ENCODE data around the gene IFNL3. TPM values are rescaled to one million over a fixed set of nuclear protein-coding genes. Genes with fewer than 3 reads are reported as not detected.

IFNL3 gene
- total RNA-seq, 4 donors from 2014 or later = not detected

DNA sequence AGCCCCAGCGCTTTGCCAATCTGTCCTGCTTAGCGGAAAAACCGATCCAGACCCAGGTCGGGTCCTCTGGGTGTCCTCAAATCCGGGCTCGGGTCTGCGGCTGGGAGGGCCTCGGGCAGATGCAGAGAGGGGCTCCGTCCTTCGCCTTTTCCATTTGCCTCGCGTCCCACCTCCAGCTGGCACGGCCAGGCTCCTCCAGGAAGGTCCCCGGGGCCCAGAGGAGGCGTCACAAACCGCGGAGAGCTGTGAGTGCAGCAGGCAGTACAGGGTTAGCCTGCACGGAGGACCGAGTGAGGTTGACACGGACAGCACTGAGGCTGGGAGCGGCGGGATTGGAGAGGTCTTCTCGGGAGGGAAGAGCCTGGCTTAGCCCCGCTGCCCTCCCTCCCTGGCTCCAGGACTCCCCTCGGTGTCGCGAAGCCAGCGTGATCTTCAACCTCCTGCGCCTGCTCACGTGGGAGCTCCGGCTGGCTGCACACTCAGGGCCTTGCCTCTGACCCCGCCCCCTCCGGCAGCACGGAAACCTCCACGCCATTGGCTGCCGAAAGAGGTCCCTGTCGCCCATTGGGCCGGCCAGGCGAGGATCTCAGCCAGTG, 20.6 kb upstream of the IFNL3 start:
- TF ChIP-seq CTCF (IDR thresholded peaks at IDR 0.05) (no peak), POLR2A (IDR thresholded peaks at IDR 0.05) (no peak), POLR2AphosphoS5 (IDR thresholded peaks at IDR 0.05) (no peak), EP300 (IDR thresholded peaks at IDR 0.05) (no peak)
- no peaks in the 10 kb centered on the region for H3K36me3 ChIP-seq
- peaks cover 13% of the 10 kb centered on the region for H3K4me1 ChIP-seq
- H3K9me3 ChIP-seq = no peaks in the 10 kb centered on the region
- no peak overlapping the region for H3K4me3 ChIP-seq
- DNase-seq (ENCODE audit: low spot score in 2 of 2) = peak in 1 of 2 donors; percentile 50
- H3K27ac ChIP-seq = no peak overlapping the region
- WGBS = 71% methylated on average over 16 of the region's 39 CpGs
- H3K27me3 ChIP-seq = peaks cover 72% of the 10 kb centered on the region

DNA sequence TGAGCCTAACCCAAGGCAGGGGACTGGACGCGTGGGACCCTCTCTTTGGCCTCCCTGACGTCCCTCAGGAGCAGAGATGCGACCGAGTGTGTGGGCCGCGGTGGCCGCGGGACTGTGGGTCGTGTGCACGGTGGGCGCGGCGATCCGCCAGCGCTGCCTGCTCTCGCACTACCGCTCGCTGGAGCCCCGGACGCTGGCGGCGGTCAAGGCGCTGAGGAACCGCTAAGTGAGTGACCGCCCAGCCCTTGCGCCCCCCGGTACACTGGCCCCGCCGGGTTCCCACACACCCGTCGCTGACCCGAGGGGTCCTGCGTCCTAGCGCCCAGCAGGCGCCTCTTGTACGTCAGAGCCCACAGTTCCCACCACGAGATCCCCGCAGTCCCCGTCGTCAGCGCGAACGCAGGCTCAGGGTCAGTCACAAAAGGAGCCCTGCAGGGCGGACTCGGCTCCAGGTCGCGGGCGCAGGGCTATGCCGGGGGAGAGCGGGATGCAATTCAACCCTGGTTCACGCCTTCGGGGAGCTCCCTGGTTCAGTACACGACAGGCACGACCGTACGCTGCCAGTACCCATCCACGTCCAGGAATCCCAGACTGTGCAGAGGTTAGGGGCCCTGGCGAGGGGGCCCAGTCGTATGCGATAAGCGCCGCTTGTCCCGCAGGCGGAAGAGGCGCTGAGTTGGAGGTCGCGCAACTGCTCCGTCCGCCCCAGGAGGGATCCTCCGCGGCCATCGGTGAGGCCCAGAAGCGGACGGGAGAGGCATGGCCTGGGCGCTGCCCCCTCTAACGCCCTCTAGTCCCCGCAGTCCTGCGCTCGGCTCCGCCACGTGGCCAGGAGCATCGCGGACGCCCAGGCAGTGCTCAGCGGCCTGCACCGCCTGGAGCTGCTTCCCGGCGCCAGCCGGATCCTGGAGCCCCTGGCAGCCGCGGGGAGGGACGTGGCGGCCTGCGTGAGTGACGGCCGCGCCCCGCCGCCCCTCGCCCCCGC, 19.8 kb upstream of the IFNL3 start:
- peaks cover 13% of the 10 kb centered on the region for H3K4me1 ChIP-seq
- 20% methylated on average over 5 of the region's 102 CpGs for WGBS
- H3K27me3 ChIP-seq = peaks cover 78% of the 10 kb centered on the region

GRCh38 chr19:39263912-39264305, 19.1 kb upstream of the IFNL3 start:
- Histone ChIP-seq H3K9me3 (no peaks in the 10 kb centered on the region), H3K4me3 (no peak overlapping the region), H3K27ac (no peak overlapping the region), H3K4me1 (peaks cover 13% of the 10 kb centered on the region), H3K27me3 (peaks cover 71% of the 10 kb centered on the region), H3K36me3 (no peaks in the 10 kb centered on the region)
- no peak for DNase-seq (ENCODE audit: low spot score in 2 of 2)
- TF ChIP-seq POLR2A (IDR thresholded peaks at IDR 0.05) = no peak
- TF ChIP-seq CTCF (IDR thresholded peaks at IDR 0.05) = no peak
- TF ChIP-seq POLR2AphosphoS5 (IDR thresholded peaks at IDR 0.05) = no peak
- TF ChIP-seq EP300 (IDR thresholded peaks at IDR 0.05) = no peak
- 23% methylated on average over 2 of the region's 17 CpGs for WGBS

More for the DNA sequence above, 19.8 kb upstream of the IFNL3 start:
- no peak for TF ChIP-seq POLR2A (IDR thresholded peaks at IDR 0.05)
- TF ChIP-seq CTCF (IDR thresholded peaks at IDR 0.05) = no peak
- TF ChIP-seq POLR2AphosphoS5 (IDR thresholded peaks at IDR 0.05) = no peak
- no peak for TF ChIP-seq EP300 (IDR thresholded peaks at IDR 0.05)
- Histone ChIP-seq H3K27ac (no peak overlapping the region), H3K9me3 (no peaks in the 10 kb centered on the region), H3K36me3 (no peaks in the 10 kb centered on the region), H3K4me3 (no peak overlapping the region)
- peak in 1 of 2 donors; percentile 53 for DNase-seq (ENCODE audit: low spot score in 2 of 2)

DNA sequence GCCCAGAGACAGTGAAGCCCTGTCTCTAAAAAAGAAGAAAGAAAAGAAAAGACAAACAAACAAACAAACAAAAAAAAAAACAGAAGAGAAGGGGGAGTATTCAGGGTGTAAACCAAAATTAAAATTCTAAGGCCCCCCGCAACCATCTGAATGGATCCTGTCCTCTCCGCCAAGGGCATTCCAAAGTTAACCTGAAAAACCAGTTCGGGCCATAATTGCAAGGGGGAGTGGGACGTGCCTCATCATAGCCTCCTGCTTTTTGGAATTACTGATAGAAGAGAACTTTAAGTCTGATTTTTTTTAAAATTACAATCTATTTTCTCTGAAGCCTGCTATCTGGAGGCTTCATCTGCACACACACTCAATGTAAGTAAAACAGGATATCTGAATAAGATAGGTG, 17.7 kb upstream of the IFNL3 start:
- no peak overlapping the region for H3K27ac ChIP-seq
- WGBS = 53% methylated on average over 4 of the region's 4 CpGs
- peak in 1 of 2 donors; percentile 6 for DNase-seq (ENCODE audit: low spot score in 2 of 2)
- H3K4me1 ChIP-seq = peaks cover 13% of the 10 kb centered on the region
- H3K27me3 ChIP-seq = peaks cover 70% of the 10 kb centered on the region
- no peak overlapping the region for H3K4me3 ChIP-seq
- no peaks in the 10 kb centered on the region for H3K9me3 ChIP-seq
- no peaks in the 10 kb centered on the region for H3K36me3 ChIP-seq
- TF ChIP-seq POLR2AphosphoS5 (IDR thresholded peaks at IDR 0.05) (no peak), CTCF (IDR thresholded peaks at IDR 0.05) (no peak), EP300 (IDR thresholded peaks at IDR 0.05) (no peak), POLR2A (IDR thresholded peaks at IDR 0.05) (no peak)

GRCh38 chr19:39261704-39262103, 16.9 kb upstream of the IFNL3 start:
- TF ChIP-seq EP300 (IDR thresholded peaks at IDR 0.05) (no peak), POLR2A (IDR thresholded peaks at IDR 0.05) (no peak), POLR2AphosphoS5 (IDR thresholded peaks at IDR 0.05) (no peak), CTCF (IDR thresholded peaks at IDR 0.05) (no peak)
- no peaks in the 10 kb centered on the region for H3K9me3 ChIP-seq
- H3K27ac ChIP-seq = no peak overlapping the region
- no peak overlapping the region for H3K4me3 ChIP-seq
- H3K4me1 ChIP-seq = peaks cover 13% of the 10 kb centered on the region
- no peaks in the 10 kb centered on the region for H3K36me3 ChIP-seq
- peaks cover 69% of the 10 kb centered on the region for H3K27me3 ChIP-seq
- 91% methylated on average over 3 of the region's 3 CpGs for WGBS
- DNase-seq (ENCODE audit: low spot score in 2 of 2) = no peak

All from suprapubic skin (tissue), 4 donors.